Gastrocnemius medialis (tissue), 4 donors: ENCODE measurements around the gene ZNF438.

Source experiments
- CTCF ChIP-seq, 5 experiments: fragments of 450-650 bp in 3 of 5; fragments of 200-600 bp in 2 of 5; sonication (generic) in 2 of 5; IDR thresholded peaks in 4 of 5; conservative IDR thresholded peaks in 1 of 5; 1 replicate in 4 of 5; 2 replicates in 1 of 5; pipeline ENCODE4 v1.5.1; 2016 to 2019; ENCODE audit warnings: antibody characterized with exemption in 5 of 5, mild to moderate bottlenecking in 3 of 5, moderate library complexity in 3 of 5
- POLR2A ChIP-seq, 2 donors: fragments of 450-650 bp; IDR thresholded peaks; one replicate each; pipeline ENCODE4 v1.6.1; 2017; ENCODE audit warnings: antibody characterized with exemption in 2 of 2, mild to moderate bottlenecking in 2 of 2, moderate library complexity in 2 of 2

GRCh38 chr10:30897547-30897946, 134.1 kb downstream of the ZNF438 start:
- no peak for TF ChIP-seq CTCF (IDR thresholded peaks at IDR 0.05 in 4 of 5, conservative IDR thresholded peaks at IDR 0.05 in 1 of 5)
- TF ChIP-seq POLR2A (IDR thresholded peaks at IDR 0.05): no peak
